NT2/D1 (cell line): Measurements from ENCODE around the gene ABCA10.

Experiments
- SUZ12 ChIP-seq: IDR thresholded peaks from 2 replicates; pipeline ENCODE4 v1.6.1; 2011; ENCODE audit not compliant: insufficient read length, insufficient read depth; ENCODE audit errors: extremely low read depth
- YY1 ChIP-seq: IDR thresholded peaks from 2 replicates; pipeline ENCODE4 v1.6.1; 2011; ENCODE audit not compliant: insufficient read length, insufficient read depth

DNA sequence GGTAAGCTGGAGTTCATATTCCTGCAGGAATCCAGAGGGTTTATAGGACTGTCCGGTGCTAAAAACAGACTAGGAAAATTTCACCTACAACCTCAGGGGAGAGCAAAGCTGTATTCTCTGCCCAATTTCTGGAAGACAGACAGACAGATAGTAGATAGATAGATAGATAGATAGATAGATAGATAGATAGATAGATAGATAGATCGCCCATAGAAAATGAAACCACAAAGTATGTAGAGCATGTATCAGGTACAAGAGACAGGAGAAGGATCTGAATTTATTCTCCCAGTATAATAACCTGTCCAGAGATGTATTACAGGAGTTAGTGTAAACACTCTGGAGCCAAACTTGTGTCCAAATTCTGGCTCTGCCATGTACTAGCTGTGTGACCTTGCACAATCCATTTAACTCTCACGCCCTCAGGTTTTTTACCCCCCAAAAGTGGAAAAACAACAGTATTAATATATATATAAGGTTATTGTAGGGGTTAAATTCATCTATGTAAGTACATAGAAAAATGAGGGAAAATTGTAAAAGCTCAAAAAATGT, 84.9 kb downstream of the ABCA10 start:
- TF ChIP-seq SUZ12 (no peak), YY1 (no peak)
